ENCODE results near the gene PLIN4.

GRCh38 chr19:4493104-4493928, 25.0 kb downstream of the PLIN4 start:
- TF ChIP-seq CTCF (conservative IDR thresholded peaks at IDR 0.05 in 1 of 2, IDR thresholded peaks at IDR 0.05 in 1 of 2; ENCODE audit: low read depth in 1 of 2, low read length in 2 of 2): no peak
- TF ChIP-seq EZH2 (IDR thresholded peaks at IDR 0.05; ENCODE audit: low read length, missing control alignments): no peak
